HCT116 (cell line): ENCODE data around the gene GRB2.

Source experiments
- CTCF ChIP-seq, 3 experiments: fragments of 200-600 bp in 1 of 3; sonication (generic) in 1 of 3; IDR thresholded peaks in 2 of 3; conservative IDR thresholded peaks in 1 of 3; 2 replicates each; pipeline ENCODE4 v1.5.1; 2012 to 2017; ENCODE audit warnings: low read depth in 2 of 3, low read length in 2 of 3, antibody characterized with exemption in 1 of 3, borderline replicate concordance in 1 of 3, control low read depth in 1 of 3, mild to moderate bottlenecking in 1 of 3, mixed read lengths in 1 of 3, mixed run types in 1 of 3, moderate library complexity in 1 of 3; ENCODE audit not compliant: insufficient read depth in 1 of 3
- EZH2 ChIP-seq: fragments of 200-600 bp; sonication (generic); IDR thresholded peaks from 2 replicates; pipeline ENCODE4 v1.6.1; 2017; ENCODE audit warnings: antibody characterized with exemption, mixed run types
- EZH2phosphoT487 ChIP-seq: fragments of 200-600 bp; IDR thresholded peaks from 2 replicates; pipeline ENCODE4 v1.6.1; 2018; ENCODE audit warnings: antibody characterized with exemption, borderline replicate concordance
- FOSL1 ChIP-seq: IDR thresholded peaks from 2 replicates; pipeline ENCODE4 v1.6.1; 2012; ENCODE audit warnings: low read depth
- POLR2AphosphoS5 ChIP-seq: IDR thresholded peaks from 2 replicates; pipeline ENCODE4 v1.6.1; 2011; ENCODE audit warnings: mild to moderate bottlenecking, low read depth, low read length, moderate library complexity
- RAD21 ChIP-seq: IDR thresholded peaks from 2 replicates; pipeline ENCODE4 v1.6.1; 2012; ENCODE audit warnings: low read depth, mild to moderate bottlenecking

- no peak for TF ChIP-seq POLR2AphosphoS5
- no peak for TF ChIP-seq EZH2
- no peak for TF ChIP-seq CTCF (IDR thresholded peaks at IDR 0.05 in 2 of 3, conservative IDR thresholded peaks at IDR 0.05 in 1 of 3; ENCODE audit: borderline replicate concordance in 1 of 3, insufficient read depth in 1 of 3, low read depth in 2 of 3, low read length in 2 of 3)
- no peak for TF ChIP-seq EZH2phosphoT487
- TF ChIP-seq FOSL1: no peak
- no peak for TF ChIP-seq RAD21
These were observed 34.1 kb downstream of the GRB2 start for GRCh38 chr17:75371339-75371738.
